ENCODE data around the gene CSN2.

Gene CSN2

GRCh38 chr4:70000711-70001110 is 35.2 kb upstream of the CSN2 start:
- TF ChIP-seq GABPA (IDR thresholded peaks at IDR 0.05; ENCODE audit: low read depth), result no peak
- no peak for TF ChIP-seq CTCF (IDR thresholded peaks at IDR 0.05; ENCODE audit: insufficient read depth, low read length)
- TF ChIP-seq REST (IDR thresholded peaks at IDR 0.05; ENCODE audit: insufficient replicate concordance, low read depth), result no peak
- no peak for TF ChIP-seq SPI1 (IDR thresholded peaks at IDR 0.05; ENCODE audit: borderline replicate concordance, low read depth)
- no peak for TF ChIP-seq POLR2AphosphoS5 (IDR thresholded peaks at IDR 0.05; ENCODE audit: low read depth)
- Histone ChIP-seq H3K27ac (replicated peaks) (no peak overlapping the region), H3K4me3 (replicated peaks; ENCODE audit: insufficient read depth, low read length) (no peak overlapping the region), H3K27me3 (ENCODE audit: insufficient read depth, poor library complexity, severe bottlenecking) (no peaks in the 10 kb centered on the region)
- no peak for DNase-seq (ENCODE audit: low read depth in 1 of 2, low spot score in 1 of 2)

GRCh38 chr4:69999420-69999819 is 33.9 kb upstream of the CSN2 start:
- no peak for DNase-seq (ENCODE audit: low read depth in 1 of 2, low spot score in 1 of 2)
- Histone ChIP-seq H3K4me3 (replicated peaks; ENCODE audit: insufficient read depth, low read length) (no peak overlapping the region), H3K27me3 (ENCODE audit: insufficient read depth, poor library complexity, severe bottlenecking) (no peaks in the 10 kb centered on the region), H3K27ac (replicated peaks) (no peak overlapping the region)
- TF ChIP-seq CTCF (IDR thresholded peaks at IDR 0.05; ENCODE audit: insufficient read depth, low read length), result no peak
- no peak for TF ChIP-seq POLR2AphosphoS5 (IDR thresholded peaks at IDR 0.05; ENCODE audit: low read depth)
- TF ChIP-seq SPI1 (IDR thresholded peaks at IDR 0.05; ENCODE audit: borderline replicate concordance, low read depth), result no peak
- no peak for TF ChIP-seq GABPA (IDR thresholded peaks at IDR 0.05; ENCODE audit: low read depth)
- TF ChIP-seq REST (IDR thresholded peaks at IDR 0.05; ENCODE audit: insufficient replicate concordance, low read depth), result no peak

DNA sequence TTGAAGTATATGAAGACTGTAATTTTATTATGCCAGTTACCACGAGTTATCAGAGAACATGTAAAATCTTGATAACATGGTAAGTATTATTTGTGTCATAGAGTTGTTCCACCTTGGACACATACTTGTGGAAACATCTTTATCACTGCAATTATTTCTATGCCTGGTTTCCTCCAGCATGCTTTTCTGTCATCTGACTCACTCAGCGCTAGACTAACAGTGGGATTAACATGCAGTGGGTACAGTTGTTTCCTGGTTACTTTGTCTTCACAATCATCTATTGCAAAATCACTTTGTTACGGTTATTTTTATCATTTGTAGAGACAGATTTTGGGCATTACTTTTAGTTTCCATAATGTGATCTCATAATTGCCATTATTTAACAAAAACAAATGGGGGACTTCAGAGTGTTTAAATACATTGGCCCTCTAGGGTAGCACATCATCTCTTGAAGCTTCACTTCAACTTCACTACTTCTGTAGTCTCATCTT is 30.0 kb upstream of the CSN2 start, which contains the start of gene STATH:
Gene STATH (plus strand): TSS at position 441 of the 491 bp plus-strand sequence. CDS start 2,472 bp downstream, outside the sequence.
- no peak for DNase-seq (ENCODE audit: low read depth in 1 of 2, low spot score in 1 of 2)
- TF ChIP-seq POLR2AphosphoS5 (IDR thresholded peaks at IDR 0.05; ENCODE audit: low read depth) (no peak), REST (IDR thresholded peaks at IDR 0.05; ENCODE audit: insufficient replicate concordance, low read depth) (no peak), CTCF (IDR thresholded peaks at IDR 0.05; ENCODE audit: insufficient read depth, low read length) (no peak), GABPA (IDR thresholded peaks at IDR 0.05; ENCODE audit: low read depth) (no peak), SPI1 (IDR thresholded peaks at IDR 0.05; ENCODE audit: borderline replicate concordance, low read depth) (no peak)
- Histone ChIP-seq H3K27me3 (ENCODE audit: insufficient read depth, poor library complexity, severe bottlenecking) (no peaks in the 10 kb centered on the region), H3K4me3 (replicated peaks; ENCODE audit: insufficient read depth, low read length) (no peak within 1 kb of the TSS), H3K27ac (replicated peaks) (no peak within 1 kb of the TSS)
